PC-9 (cell line): Measurements from ENCODE around the gene DYNC1H1.

Experiments
- CTCF ChIP-seq: fragments of 200-600 bp; sonication (generic); conservative IDR thresholded peaks from 2 replicates; pipeline ENCODE4 v1.6.1; 2017; ENCODE audit warnings: mixed run types, antibody characterized with exemption, mild to moderate bottlenecking, moderate library complexity
- EZH2 ChIP-seq: fragments of 200-600 bp; sonication (generic); IDR thresholded peaks from 2 replicates; pipeline ENCODE4 v1.8.0; 2017; ENCODE audit warnings: antibody characterized with exemption, low read depth

GRCh38 chr14:102034301-102034700, 69.9 kb downstream of the DYNC1H1 start:
- TF ChIP-seq CTCF = no peak
- no peak for TF ChIP-seq EZH2
